Dedifferentiated amniotic fluid mesenchymal stem cell (primary cell): Measurements from ENCODE around the gene FOXK2.
"Not testable (repeated sequence)": the region's sequence is repeated elsewhere in the genome, so short reads cannot be mapped to it uniquely, and the experiment has no call there.

Experiments
- DNase-seq: peaks from one replicate; pipeline ENCODE4 v3.0.0-alpha.2; 2016; ENCODE audit errors: extremely low spot score

The FOXK2 gene

GRCh38 chr17:82495844-82496528 is 23.5 kb upstream of the FOXK2 start:
- DNase-seq, result no peak

GRCh38 chr17:82496529-82497434 is 22.8 kb upstream of the FOXK2 start:
- DNase-seq, result peak; percentile 91

GRCh38 chr17:82497483-82498405 is 21.8 kb upstream of the FOXK2 start:
- DNase-seq, result no peak

GRCh38 chr17:82502207-82502606 is 17.3 kb upstream of the FOXK2 start:
- no peak for DNase-seq

- DNase-seq, result no peak
These were observed 16.3 kb upstream of the FOXK2 start for GRCh38 chr17:82503094-82503727.

- no peak for DNase-seq
These were observed 15.7 kb upstream of the FOXK2 start for GRCh38 chr17:82503728-82504308.

GRCh38 chr17:82505296-82505695 is 14.2 kb upstream of the FOXK2 start:
- DNase-seq, result no peak

GRCh38 chr17:82506402-82506801 is 13.1 kb upstream of the FOXK2 start:
- DNase-seq, result not testable (repeated sequence)

- DNase-seq, result no peak
These were observed 11.8 kb upstream of the FOXK2 start for GRCh38 chr17:82507631-82508175.

- DNase-seq, result not testable (repeated sequence)
These were observed 7.9 kb upstream of the FOXK2 start for GRCh38 chr17:82511642-82512041.

- DNase-seq, result not testable (repeated sequence)
These were observed 5.7 kb upstream of the FOXK2 start for GRCh38 chr17:82513864-82514263.

- DNase-seq, result no peak
These were observed 2.2 kb upstream of the FOXK2 start for GRCh38 chr17:82517230-82517865.

GRCh38 chr17:82519971-82520903 is 705 bp downstream of the FOXK2 start:
- DNase-seq, result peak; percentile 17

- no peak for DNase-seq
These were observed 5.0 kb downstream of the FOXK2 start for GRCh38 chr17:82524540-82524939.

GRCh38 chr17:82525712-82526111 is 6.2 kb downstream of the FOXK2 start:
- no peak for DNase-seq

- no peak for DNase-seq
These were observed 8.4 kb downstream of the FOXK2 start for GRCh38 chr17:82527898-82528297.

- DNase-seq, result no peak
These were observed 9.1 kb downstream of the FOXK2 start for GRCh38 chr17:82528484-82529265.

GRCh38 chr17:82529914-82530300 is 10.4 kb downstream of the FOXK2 start:
- DNase-seq, result no peak
